Smooth muscle cell (in vitro differentiated cells): ENCODE data around the gene SLC49A4. TPM values are rescaled to one million over a fixed set of nuclear protein-coding genes. Genes with fewer than 3 reads are reported as not detected.

Source experiments
- DNase-seq: peaks from one replicate; lab custom pipeline; 2025; ENCODE audit not compliant: unreplicated experiment; lab: John Stamatoyannopoulos, UW
- H2AFZ ChIP-seq: fragments of 200-600 bp; sonication (generic); 2 replicates; pipeline ENCODE4 v1.6.0; 2016; ENCODE audit warnings: antibody characterized with exemption, low read depth, mild to moderate bottlenecking
- H3F3A ChIP-seq: fragments of 200-600 bp; sonication (generic); 2 replicates; pipeline ENCODE4 v1.6.0; 2017; ENCODE audit warnings: antibody characterized with exemption, low read depth
- H3K27ac ChIP-seq: fragments of 200-600 bp; sonication (generic); 2 replicates; pipeline ENCODE4 v1.5.1; 2016; ENCODE audit warnings: low read depth, mild to moderate bottlenecking
- H3K27me3 ChIP-seq: fragments of 200-600 bp; sonication (generic); 2 replicates; pipeline ENCODE4 v1.6.1; 2016; ENCODE audit warnings: low read depth, mild to moderate bottlenecking
- H3K36me3 ChIP-seq: fragments of 200-600 bp; sonication (generic); 2 replicates; pipeline ENCODE4 v1.5.1; 2016; ENCODE audit warnings: low read depth
- H3K4me1 ChIP-seq: fragments of 200-600 bp; sonication (generic); 2 replicates; pipeline ENCODE4 v1.5.1; 2016; ENCODE audit warnings: low read depth
- H3K4me2 ChIP-seq: fragments of 200-600 bp; sonication (generic); 2 replicates; pipeline ENCODE4 v1.6.0; 2016; ENCODE audit warnings: mild to moderate bottlenecking
- H3K4me3 ChIP-seq: fragments of 200-600 bp; sonication (generic); 2 replicates; pipeline ENCODE4 v1.5.1; 2016; ENCODE audit warnings: mild to moderate bottlenecking
- H3K79me2 ChIP-seq: fragments of 200-600 bp; sonication (generic); 2 replicates; pipeline ENCODE4 v1.6.0; 2016; ENCODE audit warnings: low read depth, mild to moderate bottlenecking
- H3K9ac ChIP-seq: fragments of 200-600 bp; sonication (generic); 2 replicates; pipeline ENCODE4 v1.6.0; 2016; ENCODE audit warnings: low read depth
- H3K9me3 ChIP-seq: fragments of 200-600 bp; sonication (generic); replicated peaks from 2 replicates; pipeline ENCODE4 v1.5.1; 2016; ENCODE audit warnings: low read depth
- H4K20me1 ChIP-seq: fragments of 200-600 bp; sonication (generic); 2 replicates; pipeline ENCODE4 v1.6.0; 2016; ENCODE audit warnings: low read depth
- WGBS: methylation state at CpG from one replicate; pipeline ENCODE4 v1.1.7; 2016; ENCODE audit warnings: low lambda C conversion rate; 5-methylcytosine and 5-hydroxymethylcytosine counted together
- polyA plus RNA-seq: library from polyadenylated mRNA; unstranded; fragments of >200 nt; fragmentation: Nextera tagmentation; extraction: Ambion mirVana; gene quantifications from 2 replicates; pipeline ENCODE4 v1.2.1, GENCODE V29; 2016
- total RNA-seq: library from RNA; depleted of rRNA; stranded (reverse); fragments of >200 nt; gene quantifications from 2 replicates; pipeline ENCODE4 v1.2.3, GENCODE V29; 2014
- TF ChIP-seq, protein P1 (sequence below): fragments of 200-600 bp; sonication (generic); IDR thresholded peaks from 2 replicates; pipeline ENCODE4 v1.5.1; 2017; ENCODE audit warnings: borderline replicate concordance, mild to moderate bottlenecking, antibody characterized with exemption; ENCODE audit not compliant: insufficient read depth, poor library complexity, severe bottlenecking

The SLC49A4 gene
- total and polyA plus RNA-seq, 2 experiments from 2014 or later, result 7.8 to 19.5 TPM

DNA sequence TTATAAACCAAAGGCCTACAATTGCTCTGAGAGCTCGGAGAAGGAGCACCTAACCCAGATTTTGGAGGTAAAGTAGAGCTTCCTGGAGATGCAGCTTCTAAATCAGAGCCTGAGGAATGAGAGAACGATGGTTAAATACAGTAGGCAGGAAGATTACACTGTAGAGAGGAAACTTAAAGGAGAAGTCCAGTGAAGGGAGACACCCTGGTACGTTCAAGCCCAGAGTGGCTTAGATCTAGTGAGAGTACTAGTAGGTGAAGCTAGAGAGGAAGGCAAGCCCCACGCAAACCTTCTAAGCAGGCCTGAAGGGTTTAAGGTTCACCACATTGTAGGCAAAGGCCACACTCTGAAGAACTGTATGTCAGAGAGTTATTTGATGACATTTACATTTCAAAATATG lies 33.4 kb downstream of the SLC49A4 start:
- DNase-seq, result no peak
- Histone ChIP-seq H3K27me3 (no peaks in the 10 kb centered on the region), H3K4me1 (no peaks in the 10 kb centered on the region), H3K36me3 (peaks cover 6% of the 10 kb centered on the region), H3K4me3 (no peak overlapping the region), H3K9ac (no peak overlapping the region), H2AFZ (no peak overlapping the region), H4K20me1 (no peaks in the 10 kb centered on the region), H3K27ac (no peak overlapping the region), H3K9me3 (no peaks in the 10 kb centered on the region), H3F3A (peaks cover 3% of the 10 kb centered on the region), H3K79me2 (no peaks in the 10 kb centered on the region), H3K4me2 (no peak overlapping the region)
- 92% methylated on average over 4 of the region's 4 CpGs for WGBS
- TF ChIP-seq, protein P1, sequence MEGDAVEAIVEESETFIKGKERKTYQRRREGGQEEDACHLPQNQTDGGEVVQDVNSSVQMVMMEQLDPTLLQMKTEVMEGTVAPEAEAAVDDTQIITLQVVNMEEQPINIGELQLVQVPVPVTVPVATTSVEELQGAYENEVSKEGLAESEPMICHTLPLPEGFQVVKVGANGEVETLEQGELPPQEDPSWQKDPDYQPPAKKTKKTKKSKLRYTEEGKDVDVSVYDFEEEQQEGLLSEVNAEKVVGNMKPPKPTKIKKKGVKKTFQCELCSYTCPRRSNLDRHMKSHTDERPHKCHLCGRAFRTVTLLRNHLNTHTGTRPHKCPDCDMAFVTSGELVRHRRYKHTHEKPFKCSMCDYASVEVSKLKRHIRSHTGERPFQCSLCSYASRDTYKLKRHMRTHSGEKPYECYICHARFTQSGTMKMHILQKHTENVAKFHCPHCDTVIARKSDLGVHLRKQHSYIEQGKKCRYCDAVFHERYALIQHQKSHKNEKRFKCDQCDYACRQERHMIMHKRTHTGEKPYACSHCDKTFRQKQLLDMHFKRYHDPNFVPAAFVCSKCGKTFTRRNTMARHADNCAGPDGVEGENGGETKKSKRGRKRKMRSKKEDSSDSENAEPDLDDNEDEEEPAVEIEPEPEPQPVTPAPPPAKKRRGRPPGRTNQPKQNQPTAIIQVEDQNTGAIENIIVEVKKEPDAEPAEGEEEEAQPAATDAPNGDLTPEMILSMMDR, result no peak

DNA sequence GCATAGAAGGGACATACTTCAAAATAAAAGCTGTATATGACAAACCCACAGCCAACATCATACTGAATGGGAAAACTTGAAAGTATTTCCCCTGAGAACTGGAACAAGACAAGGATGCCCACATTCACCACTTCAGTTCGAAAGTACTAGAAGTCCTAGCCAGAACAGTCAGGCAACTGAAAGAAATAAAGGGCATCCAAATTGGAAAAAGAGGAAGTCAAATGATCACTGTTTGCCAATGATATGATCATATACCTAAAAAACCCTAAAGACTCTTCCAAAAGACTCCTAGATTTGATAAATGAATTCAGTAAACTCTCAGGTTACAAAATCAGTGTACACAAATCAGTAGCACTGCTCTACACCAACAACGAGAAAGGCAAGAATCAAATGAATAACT lies 40.7 kb downstream of the SLC49A4 start:
- 92% methylated on average over 2 of the region's 2 CpGs for WGBS
- Histone ChIP-seq H3K79me2 (no peaks in the 10 kb centered on the region), H3K27me3 (no peaks in the 10 kb centered on the region), H3K36me3 (peaks cover 7% of the 10 kb centered on the region), H3K9ac (no peak overlapping the region), H3K4me3 (no peak overlapping the region), H3K9me3 (no peaks in the 10 kb centered on the region), H3K4me1 (no peaks in the 10 kb centered on the region), H3F3A (no peaks in the 10 kb centered on the region), H3K4me2 (no peak overlapping the region), H3K27ac (no peak overlapping the region), H2AFZ (no peak overlapping the region), H4K20me1 (no peaks in the 10 kb centered on the region)
- TF ChIP-seq, protein P1, result no peak
- DNase-seq, result no peak

DNA sequence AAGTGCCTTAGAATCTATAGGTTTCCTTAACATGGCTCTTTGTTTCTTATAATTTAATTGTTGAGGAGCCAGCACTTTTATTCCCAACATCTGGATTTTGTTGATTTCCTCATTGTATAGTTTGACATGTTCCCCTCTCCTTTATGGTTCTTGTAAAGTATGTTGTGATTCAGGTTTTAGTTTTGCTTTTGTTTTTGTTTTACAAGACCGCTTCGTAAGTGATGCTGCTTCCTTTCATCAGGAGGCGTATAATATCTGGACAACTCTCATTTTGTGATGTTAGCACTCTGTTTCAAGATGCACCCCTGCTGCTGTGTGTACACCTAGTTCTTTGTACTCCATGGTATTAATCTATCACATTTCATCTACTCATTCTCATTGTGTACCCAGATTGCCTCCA lies 48.7 kb downstream of the SLC49A4 start:
- H2AFZ ChIP-seq, result no peak overlapping the region
- H3K4me3 ChIP-seq, result no peak overlapping the region
- TF ChIP-seq, protein P1, result no peak
- no peak overlapping the region for H3K27ac ChIP-seq
- no peaks in the 10 kb centered on the region for H3K27me3 ChIP-seq
- H3K4me2 ChIP-seq, result no peak overlapping the region
- H3K9me3 ChIP-seq, result no peaks in the 10 kb centered on the region
- H3K9ac ChIP-seq, result no peak overlapping the region
- WGBS, result 62% methylated on average over 3 of the region's 3 CpGs
- no peaks in the 10 kb centered on the region for H4K20me1 ChIP-seq
- no peaks in the 10 kb centered on the region for H3K36me3 ChIP-seq
- H3K4me1 ChIP-seq, result no peaks in the 10 kb centered on the region
- no peaks in the 10 kb centered on the region for H3F3A ChIP-seq
- no peaks in the 10 kb centered on the region for H3K79me2 ChIP-seq
- DNase-seq, result no peak

DNA sequence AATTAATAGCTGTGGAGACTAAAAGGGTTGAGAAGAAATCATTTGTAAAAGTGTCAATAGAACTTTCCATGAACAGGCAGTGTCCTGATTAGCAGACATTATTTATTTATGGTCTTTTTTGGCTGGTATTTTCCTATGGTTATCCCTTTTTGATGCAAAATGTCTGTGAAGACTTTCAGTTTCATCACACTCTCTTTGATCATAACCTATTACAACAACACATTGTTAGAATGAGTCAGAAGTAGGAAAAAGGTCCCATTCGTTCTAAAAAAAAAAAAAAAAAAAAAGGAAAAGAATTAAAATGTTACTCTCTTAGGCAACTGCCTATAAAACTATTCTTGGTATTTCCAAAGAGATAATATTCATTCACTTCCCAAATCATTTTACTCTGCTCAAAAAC lies 62.1 kb downstream of the SLC49A4 start:
- Histone ChIP-seq H3K4me1 (no peaks in the 10 kb centered on the region), H3K79me2 (no peaks in the 10 kb centered on the region), H3K27ac (no peak overlapping the region), H3K4me3 (no peak overlapping the region), H3K36me3 (no peaks in the 10 kb centered on the region), H3K4me2 (no peak overlapping the region), H3K9me3 (no peaks in the 10 kb centered on the region), H3K27me3 (no peaks in the 10 kb centered on the region), H3F3A (no peaks in the 10 kb centered on the region), H3K9ac (no peak overlapping the region), H2AFZ (no peak overlapping the region), H4K20me1 (no peaks in the 10 kb centered on the region)
- TF ChIP-seq, protein P1, result no peak
- no peak for DNase-seq
- WGBS, result 80% methylated on average over 1 of the region's 1 CpG
